DMS53 treated with DMSO at 0.1 percent for 48 hours (cell line): ENCODE measurements around the gene ZCCHC7.
A peak's percentile ranks its signal among the peaks of the same experiment; 100 is the strongest.
"Not testable (repeated sequence)": the region's sequence is repeated elsewhere in the genome, so short reads cannot be mapped to it uniquely, and the experiment has no call there.

Experiments used
- DNase-seq: peaks from one replicate; lab custom pipeline; 2025; ENCODE audit not compliant: unreplicated experiment; lab: John Stamatoyannopoulos, UW

The ZCCHC7 gene

GRCh38 chr9:37119907-37120842 is at the start of gene ZCCHC7:
TSS of gene ZCCHC7 (plus strand) at chr9:37120574.
- DNase-seq, result peak; percentile 86

GRCh38 chr9:37074790-37075189 is 45.6 kb upstream of the ZCCHC7 start:
- DNase-seq, result not testable (repeated sequence)

- peak; percentile 89 for DNase-seq
Observed at GRCh38 chr9:37079370-37080164, 40.8 kb upstream of the ZCCHC7 start.

GRCh38 chr9:37080165-37080628 is 40.2 kb upstream of the ZCCHC7 start:
- not testable (repeated sequence) for DNase-seq

- DNase-seq, result not testable (repeated sequence)
Observed at GRCh38 chr9:37081507-37081906, 38.9 kb upstream of the ZCCHC7 start.

- DNase-seq, result no peak
Observed at GRCh38 chr9:37082214-37082765, 38.1 kb upstream of the ZCCHC7 start.

- no peak for DNase-seq
Observed at GRCh38 chr9:37083654-37084053, 36.7 kb upstream of the ZCCHC7 start.

GRCh38 chr9:37085233-37085632 is 35.1 kb upstream of the ZCCHC7 start:
- no peak for DNase-seq

- not testable (repeated sequence) for DNase-seq
Observed at GRCh38 chr9:37092714-37093295, 27.6 kb upstream of the ZCCHC7 start.

GRCh38 chr9:37094751-37095150 is 25.6 kb upstream of the ZCCHC7 start:
- no peak for DNase-seq

GRCh38 chr9:37096628-37097027 is 23.7 kb upstream of the ZCCHC7 start:
- no peak for DNase-seq

GRCh38 chr9:37097294-37097693 is 23.1 kb upstream of the ZCCHC7 start:
- no peak for DNase-seq

- DNase-seq, result no peak
Observed at GRCh38 chr9:37100327-37100726, 20.0 kb upstream of the ZCCHC7 start.

- no peak for DNase-seq
Observed at GRCh38 chr9:37100741-37101140, 19.6 kb upstream of the ZCCHC7 start.

GRCh38 chr9:37102486-37102885 is 17.9 kb upstream of the ZCCHC7 start:
- DNase-seq, result no peak

- no peak for DNase-seq
Observed at GRCh38 chr9:37104183-37104889, 16.0 kb upstream of the ZCCHC7 start.

GRCh38 chr9:37105234-37105633 is 15.1 kb upstream of the ZCCHC7 start:
- DNase-seq, result no peak

GRCh38 chr9:37107701-37108100 is 12.7 kb upstream of the ZCCHC7 start:
- no peak for DNase-seq

GRCh38 chr9:37114442-37114841 is 5.9 kb upstream of the ZCCHC7 start:
- not testable (repeated sequence) for DNase-seq

- DNase-seq, result no peak
Observed at GRCh38 chr9:37117956-37118355, 2.4 kb upstream of the ZCCHC7 start.
